PFSK-1 (cell line): ENCODE data around the gene NFKBIE.

ENCODE experiments used
- POLR2AphosphoS5 ChIP-seq: IDR thresholded peaks from 2 replicates; pipeline ENCODE4 v1.6.1; 2012; ENCODE audit warnings: low read depth, mild to moderate bottlenecking, control low read depth, low read length, moderate library complexity
- SIN3A ChIP-seq: IDR thresholded peaks from 2 replicates; pipeline ENCODE4 v1.6.1; 2012; ENCODE audit warnings: mild to moderate bottlenecking, low read length, moderate library complexity, borderline replicate concordance; ENCODE audit not compliant: insufficient read depth
- TAF1 ChIP-seq: IDR thresholded peaks from 2 replicates; pipeline ENCODE4 v1.6.1; 2012; ENCODE audit warnings: low read length, control low read depth, borderline replicate concordance; ENCODE audit not compliant: insufficient read depth
- TF ChIP-seq, protein P1 (sequence below), 2 experiments: IDR thresholded peaks; 2 replicates each; pipeline versions ENCODE4 v1.6.1 to v1.8.0; 2011 to 2012; ENCODE audit warnings: low read depth in 2 of 2, low read length in 2 of 2, control low read depth in 1 of 2, inconsistent platforms in 1 of 2, mild to moderate bottlenecking in 1 of 2, moderate library complexity in 1 of 2; ENCODE audit not compliant: insufficient read depth in 1 of 2

DNA sequence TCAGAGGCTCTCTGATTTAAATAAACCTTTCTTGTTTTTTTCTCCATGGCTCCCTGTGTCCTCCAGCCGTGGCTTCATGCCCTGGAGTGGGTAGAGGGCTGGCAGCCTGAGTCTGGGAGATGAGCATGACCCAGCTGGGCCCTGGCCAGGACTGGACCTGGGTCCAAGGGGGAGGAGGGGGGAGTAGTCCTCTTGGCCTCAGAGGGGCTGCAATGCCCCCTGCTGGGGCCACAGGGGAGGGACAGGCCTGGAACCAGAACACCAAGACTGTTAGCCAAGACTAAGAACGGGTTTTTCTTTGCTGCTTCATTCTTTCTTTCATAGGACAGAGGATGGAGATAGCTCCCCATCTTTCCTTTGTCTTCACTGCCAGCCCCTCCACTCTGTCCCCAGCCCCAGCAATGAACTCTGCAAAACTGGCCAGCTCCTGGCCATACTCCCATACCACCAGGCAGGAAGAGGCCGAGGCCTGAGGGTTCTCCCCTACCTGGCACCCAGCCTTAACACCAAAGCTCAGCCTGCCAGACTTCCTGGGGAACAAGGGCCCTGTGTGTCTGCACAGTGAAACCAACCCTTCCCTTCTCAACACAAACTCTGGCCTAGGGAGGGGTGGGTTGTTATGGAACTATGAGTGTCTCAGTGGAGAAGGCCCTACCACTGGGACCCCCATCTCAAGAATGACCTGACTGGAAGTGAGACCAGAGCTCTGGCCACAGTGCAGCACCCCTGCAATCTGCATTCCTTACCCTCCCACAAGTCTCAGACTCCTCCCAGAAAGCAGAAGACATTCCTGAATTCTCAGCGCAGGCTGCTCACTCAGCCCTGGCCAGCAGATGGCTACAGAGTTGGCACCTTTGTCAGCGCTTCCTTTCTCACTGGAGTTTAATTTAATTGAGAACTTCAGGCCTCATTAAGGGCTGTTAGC, 31.0 kb downstream of the NFKBIE start:
- TF ChIP-seq SIN3A (no peak), POLR2AphosphoS5 (no peak), TAF1 (no peak)
- TF ChIP-seq, protein P1, sequence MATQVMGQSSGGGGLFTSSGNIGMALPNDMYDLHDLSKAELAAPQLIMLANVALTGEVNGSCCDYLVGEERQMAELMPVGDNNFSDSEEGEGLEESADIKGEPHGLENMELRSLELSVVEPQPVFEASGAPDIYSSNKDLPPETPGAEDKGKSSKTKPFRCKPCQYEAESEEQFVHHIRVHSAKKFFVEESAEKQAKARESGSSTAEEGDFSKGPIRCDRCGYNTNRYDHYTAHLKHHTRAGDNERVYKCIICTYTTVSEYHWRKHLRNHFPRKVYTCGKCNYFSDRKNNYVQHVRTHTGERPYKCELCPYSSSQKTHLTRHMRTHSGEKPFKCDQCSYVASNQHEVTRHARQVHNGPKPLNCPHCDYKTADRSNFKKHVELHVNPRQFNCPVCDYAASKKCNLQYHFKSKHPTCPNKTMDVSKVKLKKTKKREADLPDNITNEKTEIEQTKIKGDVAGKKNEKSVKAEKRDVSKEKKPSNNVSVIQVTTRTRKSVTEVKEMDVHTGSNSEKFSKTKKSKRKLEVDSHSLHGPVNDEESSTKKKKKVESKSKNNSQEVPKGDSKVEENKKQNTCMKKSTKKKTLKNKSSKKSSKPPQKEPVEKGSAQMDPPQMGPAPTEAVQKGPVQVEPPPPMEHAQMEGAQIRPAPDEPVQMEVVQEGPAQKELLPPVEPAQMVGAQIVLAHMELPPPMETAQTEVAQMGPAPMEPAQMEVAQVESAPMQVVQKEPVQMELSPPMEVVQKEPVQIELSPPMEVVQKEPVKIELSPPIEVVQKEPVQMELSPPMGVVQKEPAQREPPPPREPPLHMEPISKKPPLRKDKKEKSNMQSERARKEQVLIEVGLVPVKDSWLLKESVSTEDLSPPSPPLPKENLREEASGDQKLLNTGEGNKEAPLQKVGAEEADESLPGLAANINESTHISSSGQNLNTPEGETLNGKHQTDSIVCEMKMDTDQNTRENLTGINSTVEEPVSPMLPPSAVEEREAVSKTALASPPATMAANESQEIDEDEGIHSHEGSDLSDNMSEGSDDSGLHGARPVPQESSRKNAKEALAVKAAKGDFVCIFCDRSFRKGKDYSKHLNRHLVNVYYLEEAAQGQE (IDR thresholded peaks at IDR 0.05; ENCODE audit: insufficient read depth in 1 of 2, low read depth in 2 of 2, low read length in 2 of 2) = no peak
